GM19468 (cell line): ENCODE measurements around the gene CA9.

Source experiments
- ATAC-seq: cut with Tn5 transposase; IDR thresholded peaks from one replicate; pipeline ENCODE4 v1.9.1; 2021; ENCODE audit warnings: mild to moderate bottlenecking, moderate library complexity, moderate number of reproducible peaks; ENCODE audit not compliant: unreplicated experiment; ENCODE audit errors: extremely low read depth

CA9 gene

GRCh38 chr9:35650341-35651158 is 23.2 kb upstream of the CA9 start, which contains the start of gene SIT1:
TSS of gene SIT1 (minus strand) at chr9:35650931. CDS start at chr9:35650853, 78 bp downstream.
- ATAC-seq = no peak

GRCh38 chr9:35651956-35652828 is 21.5 kb upstream of the CA9 start:
- ATAC-seq = no peak

- ATAC-seq = no peak
Measured at GRCh38 chr9:35652829-35653209, 20.9 kb upstream of the CA9 start.

- no peak for ATAC-seq
Measured at GRCh38 chr9:35653611-35654010, 20.1 kb upstream of the CA9 start.

GRCh38 chr9:35656348-35656747 is 17.4 kb upstream of the CA9 start:
- no peak for ATAC-seq

GRCh38 chr9:35656831-35657545 is 16.7 kb upstream of the CA9 start:
- ATAC-seq = no peak

GRCh38 chr9:35657546-35658136 is 16.1 kb upstream of the CA9 start, which contains the start of gene RMRP:
TSS of gene RMRP (minus strand) at chr9:35658019.
- ATAC-seq = peak; percentile 71

GRCh38 chr9:35658137-35658967 is 15.4 kb upstream of the CA9 start, which contains the start of gene CCDC107:
TSS of gene CCDC107 (plus strand) at chr9:35658292. CDS start at chr9:35658380, 88 bp downstream.
- ATAC-seq = peak; percentile 61

GRCh38 chr9:35658968-35659220 is 14.8 kb upstream of the CA9 start:
- no peak for ATAC-seq

- ATAC-seq = no peak
Measured at GRCh38 chr9:35659340-35659739, 14.4 kb upstream of the CA9 start.

GRCh38 chr9:35660966-35661415 is 12.7 kb upstream of the CA9 start:
- ATAC-seq = no peak

- no peak for ATAC-seq
Measured at GRCh38 chr9:35661756-35662350, 11.9 kb upstream of the CA9 start.

- ATAC-seq = no peak
Measured at GRCh38 chr9:35662437-35662836, 11.3 kb upstream of the CA9 start.

GRCh38 chr9:35664531-35665470 is 8.9 kb upstream of the CA9 start, which contains the start of gene ARHGEF39:
TSS of gene ARHGEF39 (minus strand) at chr9:35665195. CDS start at chr9:35665169, 26 bp downstream.
- peak; percentile 66 for ATAC-seq

GRCh38 chr9:35665471-35665818 is 8.3 kb upstream of the CA9 start:
- no peak for ATAC-seq

GRCh38 chr9:35666045-35666444 is 7.7 kb upstream of the CA9 start:
- no peak for ATAC-seq

GRCh38 chr9:35666549-35666948 is 7.2 kb upstream of the CA9 start:
- ATAC-seq = no peak

GRCh38 chr9:35667939-35668338 is 5.8 kb upstream of the CA9 start:
- no peak for ATAC-seq
